Kidney (tissue), 14 donors: ENCODE results near the gene ANKLE2. TPM values are rescaled to one million over a fixed set of nuclear protein-coding genes. Genes with fewer than 3 reads are reported as not detected.

Source experiments
- DNase-seq, 5 donors: peaks; one replicate each; pipeline ENCODE4 v3.0.0-alpha.2; 2013 to 2020
- FAIRE-seq: peaks from 2 replicates; lab custom pipeline; 2012; peaks lifted over from hg19 to GRCh38; lab: Jason Lieb, UNC
- H3K27ac ChIP-seq, 2 donors: one replicate each; pipeline ENCODE4 v1.7.0; 2013; ENCODE audit warnings: low read depth in 2 of 2, low read length in 2 of 2, inconsistent platforms in 1 of 2
- H3K27me3 ChIP-seq: one replicate; pipeline ENCODE4 v1.7.1; 2013; ENCODE audit warnings: low read length, inconsistent platforms; ENCODE audit not compliant: control insufficient read depth, insufficient read depth
- H3K36me3 ChIP-seq, 3 donors: one replicate each; pipeline versions ENCODE4 v1.7.0 to v1.7.1; 2013; ENCODE audit warnings: low read length in 3 of 3, control low read depth in 1 of 3, inconsistent platforms in 1 of 3; ENCODE audit not compliant: insufficient read depth in 3 of 3, control insufficient read depth in 2 of 3
- H3K4me1 ChIP-seq, 3 donors: one replicate each; pipeline versions ENCODE4 v1.7.0 to v1.7.1; 2013; ENCODE audit warnings: low read length in 3 of 3, inconsistent platforms in 1 of 3, low read depth in 1 of 3; ENCODE audit not compliant: control insufficient read depth in 2 of 3, insufficient read depth in 2 of 3
- H3K4me3 ChIP-seq, 3 donors: one replicate each; pipeline versions ENCODE4 v1.7.0 to v1.8.1; 2013; ENCODE audit warnings: low read length in 3 of 3, control low read depth in 1 of 3, inconsistent platforms in 1 of 3
- H3K9ac ChIP-seq, 3 donors: one replicate each; pipeline versions ENCODE4 v1.7.0 to v1.7.1; 2013; ENCODE audit warnings: low read length in 3 of 3, control low read depth in 1 of 3, inconsistent platforms in 1 of 3
- H3K9me3 ChIP-seq, 3 donors: one replicate each; pipeline versions ENCODE4 v1.7.0 to v1.7.1; 2013; ENCODE audit warnings: low read length in 3 of 3, control low read depth in 1 of 3, inconsistent platforms in 1 of 3; ENCODE audit not compliant: control insufficient read depth in 2 of 3, insufficient read depth in 1 of 3
- intact Hi-C: fragments of 100-400 bp; cut with DNase I; formaldehyde crosslinking; loops from one replicate; pipeline ENCODE4 v1.11.1; 2022
- polyA plus RNA-seq: library from polyadenylated mRNA; stranded (reverse); fragments of 350-450 nt; fragmentation: Illumina TruSeq; extraction: RNeasy Lipid Tissue Mini Kit (QIAGEN cat#74804); gene quantifications from one replicate; pipeline ENCODE4 v1.2.3, GENCODE V29; 2014; ENCODE audit warnings: low read depth, low replicate concordance; ENCODE audit not compliant: insufficient read depth
- total RNA-seq: library from RNA; stranded (reverse); fragmentation: NEBNext Ultra II Directional; extraction: Animal tissue kit (Norgen Biotek cat#: 25700); gene quantifications from one replicate; pipeline ENCODE4 v1.2.1, GENCODE V29; 2021
- TF ChIP-seq, protein P1 (sequence below): IDR thresholded peaks from 3 replicates; pipeline ENCODE4 v1.5.1; 2012; ENCODE audit warnings: mild to moderate bottlenecking, moderate library complexity, borderline replicate concordance; ENCODE audit not compliant: insufficient read depth; ENCODE audit errors: extremely low read depth
- donor health status: control.
- donor health status: control.
- donor health status: control.
- donor health status: control.
- donor health status: control.
- donor health status: DM: yes; HTN: yes; CAD: no.
- donor health status: Normal renal cell carcinoma (clear cell type).

Gene ANKLE2
- total and polyA plus RNA-seq, 2 donors from 2014 or later = 14.6 to 57.3 TPM

DNA sequence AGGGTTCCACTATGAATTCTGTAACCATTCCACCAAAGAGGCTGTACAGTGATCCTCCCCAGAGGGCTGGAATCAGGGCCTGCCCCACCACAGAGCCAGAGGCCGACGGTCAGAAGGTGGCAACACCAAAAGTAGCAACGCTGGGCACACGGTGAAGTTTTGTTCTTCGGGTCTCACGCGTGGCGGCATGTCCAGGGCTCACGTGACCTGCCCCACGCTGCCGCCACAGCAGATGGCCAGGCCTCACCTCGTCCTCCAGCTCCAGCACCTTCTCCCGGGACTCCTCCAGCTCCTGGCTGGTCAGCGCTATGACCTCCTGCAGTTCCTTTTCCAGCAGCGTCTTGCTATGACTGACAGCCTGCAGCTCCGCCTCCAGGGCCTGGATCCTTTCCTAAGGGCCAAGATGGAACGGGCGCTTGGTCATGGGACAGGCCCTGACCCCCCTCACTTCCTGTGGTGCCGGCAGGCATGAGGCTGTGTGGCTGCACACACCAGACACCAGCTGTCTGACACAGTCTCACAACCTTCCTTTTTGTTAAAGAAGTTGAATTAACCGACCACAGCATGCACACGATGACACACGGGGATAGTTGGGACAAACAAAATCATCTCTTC, 22.4 kb upstream of the ANKLE2 start:
- DNase-seq (peak in 1 of 5 donors; percentile 72), FAIRE-seq (no peak)
- H3K9ac ChIP-seq = no peak overlapping the region
- H3K27me3 ChIP-seq = no peaks in the 10 kb centered on the region
- TF ChIP-seq, protein P1, sequence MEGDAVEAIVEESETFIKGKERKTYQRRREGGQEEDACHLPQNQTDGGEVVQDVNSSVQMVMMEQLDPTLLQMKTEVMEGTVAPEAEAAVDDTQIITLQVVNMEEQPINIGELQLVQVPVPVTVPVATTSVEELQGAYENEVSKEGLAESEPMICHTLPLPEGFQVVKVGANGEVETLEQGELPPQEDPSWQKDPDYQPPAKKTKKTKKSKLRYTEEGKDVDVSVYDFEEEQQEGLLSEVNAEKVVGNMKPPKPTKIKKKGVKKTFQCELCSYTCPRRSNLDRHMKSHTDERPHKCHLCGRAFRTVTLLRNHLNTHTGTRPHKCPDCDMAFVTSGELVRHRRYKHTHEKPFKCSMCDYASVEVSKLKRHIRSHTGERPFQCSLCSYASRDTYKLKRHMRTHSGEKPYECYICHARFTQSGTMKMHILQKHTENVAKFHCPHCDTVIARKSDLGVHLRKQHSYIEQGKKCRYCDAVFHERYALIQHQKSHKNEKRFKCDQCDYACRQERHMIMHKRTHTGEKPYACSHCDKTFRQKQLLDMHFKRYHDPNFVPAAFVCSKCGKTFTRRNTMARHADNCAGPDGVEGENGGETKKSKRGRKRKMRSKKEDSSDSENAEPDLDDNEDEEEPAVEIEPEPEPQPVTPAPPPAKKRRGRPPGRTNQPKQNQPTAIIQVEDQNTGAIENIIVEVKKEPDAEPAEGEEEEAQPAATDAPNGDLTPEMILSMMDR = no peak
- H3K27ac ChIP-seq = no peak overlapping the region
- no peaks in the 10 kb centered on the region for H3K9me3 ChIP-seq
- intact Hi-C loops = no loop called here
- no peaks in the 10 kb centered on the region for H3K4me1 ChIP-seq
- no peak overlapping the region for H3K4me3 ChIP-seq
- H3K36me3 ChIP-seq = peaks cover 5 to 39% (median 33%) of the 10 kb centered on the region in 3 donors

DNA sequence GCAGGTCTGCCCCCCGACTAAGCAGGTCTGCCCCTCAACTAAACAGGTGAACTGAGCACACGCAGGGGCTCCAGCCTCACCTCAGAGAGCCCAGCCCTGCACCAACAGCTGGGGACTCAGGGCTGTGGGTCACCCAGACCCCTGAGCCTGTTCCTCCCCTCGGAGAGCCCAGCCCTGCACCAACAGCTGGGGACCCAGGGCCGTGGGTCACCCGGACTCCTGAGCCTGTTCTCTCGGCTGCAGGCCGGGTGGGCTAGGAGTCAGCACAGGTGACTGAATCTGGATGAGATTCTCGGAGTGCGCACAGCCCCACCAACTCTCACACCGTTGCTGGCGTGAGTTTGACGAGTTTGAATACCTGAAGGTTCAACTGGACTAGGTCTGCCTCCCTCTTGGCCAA, 20.3 kb upstream of the ANKLE2 start:
- no peak overlapping the region for H3K27ac ChIP-seq
- FAIRE-seq = no peak
- no peaks in the 10 kb centered on the region for H3K9me3 ChIP-seq
- H3K9ac ChIP-seq = no peak overlapping the region
- peak in 1 of 5 donors; percentile 41 for DNase-seq
- H3K4me3 ChIP-seq = no peak overlapping the region
- intact Hi-C loops = no loop called here
- H3K27me3 ChIP-seq = no peaks in the 10 kb centered on the region
- no peaks in the 10 kb centered on the region for H3K4me1 ChIP-seq
- H3K36me3 ChIP-seq = peaks cover 5 to 31% (median 30%) of the 10 kb centered on the region in 3 donors
- TF ChIP-seq, protein P1 = no peak

DNA sequence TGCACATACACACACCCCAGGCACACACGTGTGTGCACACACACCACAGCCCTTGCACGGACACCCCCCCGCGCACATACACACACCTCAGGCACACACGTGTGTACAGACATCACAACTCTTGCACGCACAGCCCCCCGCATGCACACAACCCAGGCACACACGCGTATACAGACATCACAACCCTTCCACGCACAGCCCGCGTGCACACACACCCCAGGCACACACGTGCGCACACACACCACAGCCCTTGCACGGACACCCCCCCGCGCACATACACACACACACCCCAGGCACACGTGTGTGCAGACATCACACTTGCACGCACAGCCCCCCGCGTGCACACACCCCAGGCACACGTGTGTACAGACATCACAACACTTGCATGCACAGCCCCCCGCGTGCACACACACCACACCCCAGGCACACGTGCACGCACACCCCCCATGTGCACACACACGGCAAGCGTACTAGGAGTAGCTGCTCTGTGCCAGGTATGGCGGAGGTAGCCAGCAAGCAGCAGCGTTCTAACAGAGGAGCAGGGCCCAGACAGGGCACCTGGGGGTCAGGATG, 18.2 kb upstream of the ANKLE2 start:
- TF ChIP-seq, protein P1 = no peak
- Histone ChIP-seq H3K36me3 (peaks cover 5 to 31% (median 30%) of the 10 kb centered on the region in 3 donors), H3K4me3 (no peak overlapping the region), H3K4me1 (no peaks in the 10 kb centered on the region), H3K9me3 (no peaks in the 10 kb centered on the region), H3K27me3 (no peaks in the 10 kb centered on the region), H3K27ac (no peak overlapping the region), H3K9ac (no peak overlapping the region)
- DNase-seq = no peak
- intact Hi-C loops = no loop called here
- no peak for FAIRE-seq
